Stimulated activated CD4-positive, alpha-beta T cell treated with anti-CD3 and anti-CD28 coated beads, Interleukin-1b, Interleukin-23, amount 100 ng/mL, for 48 hours (primary cell): Measurements from ENCODE around the gene CASP6.
"Not testable (repeated sequence)": the region's sequence is repeated elsewhere in the genome, so short reads cannot be mapped to it uniquely, and the experiment has no call there.

Source experiments
- DNase-seq: peaks from one replicate; pipeline ENCODE4 v3.0.0-alpha.2; 2020

Gene CASP6

DNA sequence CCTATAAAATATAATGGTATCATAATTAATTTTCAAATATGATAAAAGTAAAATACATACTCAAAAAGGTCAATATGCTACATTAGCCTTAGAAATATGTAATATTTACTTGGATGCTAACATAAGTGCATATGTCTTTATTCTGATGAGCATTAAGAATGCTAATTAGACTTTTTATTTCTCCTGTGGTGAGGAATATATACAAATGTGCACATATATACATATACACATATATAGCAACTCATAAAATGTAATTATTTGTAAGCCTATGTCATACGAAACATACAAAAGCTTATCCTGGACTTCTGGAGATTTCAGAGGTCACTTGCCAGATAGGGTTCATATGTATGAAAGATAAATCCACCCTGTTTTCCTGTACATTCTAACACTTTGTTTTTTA lies 15.5 kb upstream of the CASP6 start:
- DNase-seq = no peak

DNA sequence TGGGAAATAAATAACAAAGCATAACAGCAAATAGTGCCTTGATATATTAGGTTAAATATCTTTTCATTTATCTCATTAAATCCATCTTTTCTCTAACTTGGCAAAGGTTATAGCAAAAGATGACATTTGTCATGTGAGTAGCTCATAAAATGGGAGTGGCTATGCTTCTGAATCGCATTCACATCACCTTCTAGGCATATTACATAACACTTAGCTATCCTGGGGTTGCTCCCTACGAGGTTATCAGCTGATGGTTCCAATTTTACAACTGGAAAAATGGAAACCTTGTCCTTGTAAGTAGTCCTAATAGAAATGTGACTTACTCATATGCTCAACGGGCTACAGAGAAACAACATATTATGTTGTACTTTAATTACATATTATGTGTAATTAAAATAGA lies 10.3 kb upstream of the CASP6 start:
- no peak for DNase-seq

DNA sequence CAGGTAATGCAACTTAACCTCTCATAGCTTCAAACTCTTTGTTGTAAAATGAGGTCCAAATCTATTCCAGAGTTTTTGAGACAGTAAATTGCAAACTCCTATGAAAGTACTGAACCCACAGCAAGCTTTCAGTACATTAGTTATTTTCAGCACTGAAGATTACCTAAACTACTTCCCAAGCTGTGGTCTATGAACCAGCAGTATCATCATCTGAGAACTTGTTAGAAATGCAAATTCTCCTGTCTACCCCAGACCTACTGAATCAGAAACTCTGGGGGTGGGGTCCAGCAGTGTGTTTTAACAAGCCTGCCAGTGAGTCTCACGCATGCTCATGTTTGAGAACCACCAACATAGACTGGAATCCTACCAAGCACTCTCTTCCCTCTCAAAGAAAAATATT lies 5.7 kb upstream of the CASP6 start:
- DNase-seq = no peak

DNA sequence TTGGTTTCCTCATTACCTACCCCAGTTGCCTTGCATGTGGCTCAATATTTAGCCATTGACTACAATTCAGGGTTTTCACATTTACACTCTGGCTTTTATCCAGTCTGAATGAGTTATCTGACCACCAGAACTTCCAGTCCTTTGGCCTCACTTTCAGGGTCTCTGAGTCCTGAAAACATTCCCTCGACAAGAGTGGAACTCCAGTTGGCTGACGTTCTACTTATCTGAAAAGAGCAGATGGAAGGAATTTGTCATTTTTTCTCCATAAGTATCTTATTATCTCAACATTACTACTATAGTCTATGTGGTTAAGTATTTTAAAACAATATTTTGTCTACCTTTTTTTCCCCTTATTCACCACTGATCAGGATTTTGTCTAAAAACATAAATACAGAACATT lies 5.2 kb upstream of the CASP6 start:
- DNase-seq = no peak

DNA sequence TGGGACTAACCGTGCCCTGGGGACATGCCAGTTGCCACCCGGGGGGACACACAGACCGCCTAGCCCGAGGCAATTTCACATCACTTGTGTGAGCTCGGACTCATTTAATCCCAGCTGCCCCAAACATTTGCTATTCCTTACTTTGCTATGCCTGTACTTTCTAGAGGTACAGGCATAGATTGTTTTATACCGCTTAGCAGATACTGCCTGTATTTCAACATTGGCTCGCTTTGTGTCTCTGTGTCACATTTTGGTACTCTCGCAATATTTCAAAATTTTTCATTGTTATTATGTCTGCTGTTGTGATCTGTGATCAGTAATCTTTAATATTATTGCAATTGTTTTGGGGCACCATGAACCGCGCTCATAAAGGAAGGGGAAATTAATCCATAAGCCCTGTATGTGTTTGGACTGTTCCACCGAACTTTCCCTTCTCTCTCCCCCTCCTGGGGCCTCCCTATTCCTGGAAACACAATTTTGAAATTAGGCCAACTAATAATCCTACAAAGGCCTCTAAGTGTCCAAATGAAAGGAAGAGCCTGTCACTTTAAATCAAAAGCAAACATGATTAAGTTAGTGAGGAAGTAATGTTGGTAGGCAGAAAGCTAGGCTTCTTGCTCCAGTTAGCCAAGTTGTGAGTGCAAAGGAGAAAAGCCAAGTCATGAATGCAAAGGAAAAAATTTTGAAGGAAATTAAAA lies 568 bp upstream of the CASP6 start:
- DNase-seq = no peak

DNA sequence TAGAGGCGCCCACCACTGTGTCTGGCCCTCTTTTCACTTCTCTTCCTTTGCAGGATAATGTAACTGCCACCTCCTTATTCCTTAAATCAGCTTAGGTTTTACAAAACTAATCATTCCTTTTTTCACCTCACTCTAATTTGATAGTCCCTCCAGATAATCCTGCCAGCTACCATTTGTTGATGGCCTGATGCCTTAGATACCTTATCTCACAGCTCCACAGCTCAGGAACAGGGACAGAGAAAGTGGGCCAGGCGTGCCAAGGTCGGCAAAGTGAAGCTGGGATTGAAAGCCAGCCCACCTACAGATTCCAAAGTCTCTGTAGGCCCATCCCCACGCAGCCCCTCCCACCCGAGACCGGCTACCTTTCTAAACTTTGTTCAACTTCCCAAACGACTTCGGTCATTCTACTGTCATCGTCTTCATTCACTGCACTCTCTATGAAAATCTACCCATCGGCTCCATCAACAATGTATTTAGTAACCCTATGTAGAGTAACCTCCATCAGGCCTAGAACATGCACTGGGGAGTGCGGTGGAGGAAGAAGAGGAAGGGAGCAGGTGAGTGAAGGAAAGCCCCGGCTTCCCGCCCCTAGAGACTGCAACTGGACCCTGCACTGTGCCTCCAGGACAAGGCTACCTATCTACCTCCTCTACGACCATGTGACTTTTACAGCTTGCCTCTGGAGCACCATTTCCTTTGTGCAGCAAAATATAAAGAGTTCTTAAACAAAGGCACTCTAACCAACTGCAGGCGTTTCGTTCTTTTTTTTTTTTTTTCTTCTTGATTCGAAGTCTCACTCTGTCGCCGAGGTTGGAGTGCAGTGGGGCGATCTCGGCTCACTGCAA lies 1.5 kb downstream of the CASP6 start:
- DNase-seq = no peak

DNA sequence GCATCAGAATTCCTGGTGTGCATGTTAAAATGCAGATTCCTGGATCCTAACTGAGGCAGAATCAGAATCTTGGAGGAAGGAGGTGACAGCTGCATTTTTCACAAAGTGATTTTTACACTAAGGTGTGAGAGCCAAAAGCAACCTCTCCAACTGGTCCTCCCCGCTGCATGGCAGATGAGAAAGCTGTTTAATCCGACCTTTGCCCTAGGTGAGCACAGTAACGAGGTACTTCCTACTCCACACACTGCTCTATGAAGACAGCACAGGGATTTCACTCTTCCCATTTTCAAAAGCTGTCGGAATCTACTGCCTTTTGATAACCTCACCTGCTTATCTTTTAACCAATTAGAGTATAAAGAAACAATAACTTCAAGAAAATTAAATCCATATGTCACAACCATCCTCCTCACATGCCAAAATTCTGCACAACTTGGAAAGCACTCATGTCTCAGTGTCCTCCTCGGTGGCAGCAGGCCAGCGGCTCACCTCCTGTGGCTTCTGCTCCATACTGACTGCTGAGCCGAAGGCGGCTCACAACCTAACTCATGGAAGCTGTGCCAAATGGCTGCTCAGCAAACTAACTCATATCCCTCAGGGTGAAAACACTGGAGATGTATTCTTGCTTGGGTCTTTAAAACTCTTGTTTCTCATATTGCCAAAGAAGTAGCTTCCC lies 3.6 kb downstream of the CASP6 start:
- DNase-seq = no peak

DNA sequence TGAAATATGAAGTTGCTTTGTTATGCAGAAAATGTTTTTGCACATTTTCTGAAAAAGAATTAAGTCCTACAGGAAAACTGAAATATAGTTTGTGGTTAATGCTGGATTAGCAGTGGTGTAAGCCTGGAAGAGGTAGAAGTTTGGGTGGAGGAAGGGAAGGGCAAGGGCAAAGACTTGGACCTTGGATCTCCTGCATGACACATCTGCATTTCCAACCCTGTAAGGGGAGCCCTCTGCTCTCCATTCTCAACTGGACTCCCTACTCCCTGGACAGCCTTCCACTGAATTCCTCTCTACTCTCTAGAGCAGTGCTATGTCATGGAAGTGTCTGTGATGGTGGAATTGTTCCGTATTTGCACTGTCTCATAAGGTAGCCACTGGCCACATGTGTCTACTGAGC lies 4.6 kb downstream of the CASP6 start:
- no peak for DNase-seq

DNA sequence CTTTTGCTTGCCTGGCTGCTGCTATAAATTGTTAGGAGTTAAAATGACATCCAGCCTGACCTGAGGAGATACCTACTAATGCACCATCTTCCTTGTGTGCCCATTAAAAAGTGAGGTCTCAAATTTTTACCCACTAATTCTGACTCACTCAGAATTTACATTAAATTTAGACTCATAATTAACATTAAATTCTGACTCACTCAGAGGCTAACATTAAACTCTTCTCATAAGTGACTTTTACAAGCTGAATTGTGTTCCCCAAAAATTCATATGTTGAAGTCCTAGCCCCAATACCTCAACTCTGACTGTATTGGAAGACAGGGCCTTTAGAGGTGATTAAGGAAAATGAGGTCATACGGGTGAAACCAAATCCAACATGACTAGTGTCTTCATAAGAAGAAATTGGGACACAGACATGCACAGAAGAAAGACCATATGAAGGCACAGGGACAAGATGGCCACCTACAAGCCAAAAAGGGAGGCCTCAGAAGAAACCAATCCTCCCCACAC lies 11.8 kb downstream of the CASP6 start:
- no peak for DNase-seq

DNA sequence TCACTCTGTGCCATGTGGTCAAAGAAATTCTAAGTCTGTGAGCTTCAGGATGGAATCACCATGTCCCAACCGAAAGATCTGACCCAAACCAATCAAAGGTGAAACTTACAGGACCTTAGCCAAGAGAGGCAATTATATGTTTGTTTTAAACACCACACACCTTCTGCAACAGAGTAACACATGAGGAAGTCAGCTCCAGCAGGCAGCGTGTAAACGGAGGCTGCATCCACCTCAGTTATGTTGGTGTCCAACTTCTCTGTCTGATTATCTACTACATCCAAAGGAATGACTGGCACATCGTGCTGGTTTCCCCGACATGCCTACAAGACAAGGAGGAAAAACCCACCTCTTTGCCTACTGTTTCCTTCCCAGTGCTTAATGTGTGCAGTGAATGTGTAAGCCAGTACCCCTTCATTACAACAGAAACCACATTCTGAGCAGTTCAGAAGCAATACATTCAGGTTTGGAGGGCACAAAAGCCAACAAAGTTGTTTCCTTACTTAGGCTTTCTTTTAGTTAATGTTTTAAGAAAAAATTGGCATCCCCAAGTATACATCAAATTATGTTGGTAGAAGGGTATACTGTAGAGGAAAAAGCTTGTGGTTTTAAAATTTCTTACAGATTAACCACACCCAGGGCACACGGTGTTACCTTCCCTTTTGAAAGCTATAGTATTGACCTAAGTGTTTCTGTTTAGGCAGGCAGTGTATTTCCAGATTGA lies 12.4 kb downstream of the CASP6 start:
- DNase-seq = no peak

DNA sequence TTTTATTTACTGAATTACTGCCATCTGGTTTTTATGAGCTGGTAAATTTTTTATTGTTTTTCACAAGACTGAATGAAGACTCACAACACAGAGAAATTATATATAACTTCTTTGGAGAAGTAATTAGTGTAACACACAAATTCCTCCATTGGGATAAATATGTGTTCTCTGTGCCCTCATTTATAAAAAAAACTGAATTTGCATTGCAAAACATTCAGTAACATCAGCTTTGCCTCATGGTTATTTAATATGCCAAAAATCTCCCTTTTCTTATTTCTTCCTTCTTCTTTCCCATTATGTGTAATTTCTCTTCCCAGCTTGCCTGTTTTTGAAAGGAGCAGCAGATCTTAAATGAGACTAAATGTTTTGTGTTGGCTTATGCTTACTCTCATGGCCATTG lies 18.5 kb downstream of the CASP6 start:
- no peak for DNase-seq

DNA sequence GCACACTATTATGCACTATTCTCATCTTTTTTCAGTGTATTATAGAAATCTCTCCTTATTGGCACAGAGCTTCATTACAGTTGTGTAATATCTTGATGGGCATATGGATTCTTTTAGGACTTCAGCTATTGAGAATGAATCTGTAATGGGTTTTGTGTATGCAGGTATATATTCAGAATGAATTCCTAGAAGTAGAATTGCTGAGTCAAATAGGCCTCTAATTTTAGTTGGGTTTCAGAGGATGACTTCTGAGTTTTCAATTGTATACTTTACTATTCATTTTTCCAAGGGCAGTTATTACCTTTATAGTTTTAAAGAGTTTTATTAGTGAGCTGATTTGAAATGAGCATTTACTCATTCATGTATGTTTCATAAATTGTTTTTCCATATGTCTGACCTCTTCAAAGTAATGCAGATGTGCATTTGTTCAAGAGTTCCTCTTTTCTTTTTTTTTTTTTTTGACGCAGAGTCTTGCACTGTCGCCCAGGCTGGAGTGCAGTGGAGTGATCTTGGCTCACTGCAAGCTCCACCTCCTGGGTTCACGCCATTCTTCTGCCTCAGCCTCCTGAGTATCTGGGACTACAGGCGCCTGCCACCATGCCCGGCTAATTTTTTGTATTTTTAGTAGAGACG lies 19.5 kb downstream of the CASP6 start:
- DNase-seq = no peak

DNA sequence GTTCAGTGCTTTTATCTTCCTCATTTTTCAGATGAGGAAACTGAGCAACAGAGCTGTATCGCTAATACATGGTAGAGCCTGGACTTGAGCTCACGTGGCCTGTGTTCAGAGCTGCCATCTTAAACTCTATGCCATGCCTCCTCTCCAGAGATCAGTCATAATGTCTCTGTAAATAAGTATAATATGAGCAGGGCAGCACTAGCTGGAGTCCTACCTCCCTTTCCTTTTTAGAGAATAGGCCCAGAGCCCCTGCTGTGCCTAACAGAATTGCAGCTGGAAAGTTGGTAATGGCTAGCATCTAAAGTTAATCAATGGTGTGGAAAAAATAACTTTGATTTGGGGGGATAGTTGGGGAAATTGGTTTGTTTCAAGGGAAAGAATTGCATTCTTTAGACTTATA lies 20.4 kb downstream of the CASP6 start:
- no peak for DNase-seq

DNA sequence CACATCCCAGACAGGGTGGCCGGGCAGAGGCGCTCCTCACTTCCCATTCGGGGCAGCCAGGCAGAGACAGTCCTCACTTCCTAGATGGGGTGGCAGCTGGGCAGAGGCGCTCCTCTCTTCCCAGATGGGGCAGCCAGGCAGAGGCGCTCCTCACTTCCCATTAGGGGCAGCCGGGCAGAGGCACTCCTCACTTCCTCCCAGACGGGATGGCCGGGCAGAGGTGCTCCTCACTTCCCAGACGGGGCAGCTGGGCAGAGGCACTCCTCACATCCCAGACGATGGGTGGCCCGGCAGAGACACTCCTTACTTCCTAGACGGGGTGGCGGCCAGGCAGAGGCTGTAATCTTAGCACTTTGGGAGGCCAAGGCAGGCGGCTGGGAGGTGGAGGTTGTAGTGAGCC lies 24.3 kb downstream of the CASP6 start:
- DNase-seq = not testable (repeated sequence)

DNA sequence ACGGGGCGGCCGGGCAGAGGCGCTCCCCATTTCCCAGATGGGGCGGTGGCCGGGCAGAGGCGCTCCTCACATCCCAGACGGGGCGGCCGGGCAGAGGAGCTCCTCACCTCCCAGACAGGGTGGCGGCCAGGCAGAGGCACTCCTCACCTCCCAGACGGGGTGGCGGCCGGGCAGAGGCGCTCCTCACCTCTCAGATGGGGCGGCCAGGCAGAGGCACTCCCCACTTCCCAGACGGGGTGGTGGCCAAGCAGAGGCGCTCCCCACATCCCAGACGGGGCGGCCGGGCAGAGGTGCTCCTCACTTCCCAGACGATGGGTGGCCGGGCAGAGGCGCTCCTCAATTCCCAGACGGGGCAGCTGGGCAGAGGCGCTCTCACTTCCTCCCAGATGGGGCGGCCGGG lies 24.8 kb downstream of the CASP6 start:
- DNase-seq = not testable (repeated sequence)

DNA sequence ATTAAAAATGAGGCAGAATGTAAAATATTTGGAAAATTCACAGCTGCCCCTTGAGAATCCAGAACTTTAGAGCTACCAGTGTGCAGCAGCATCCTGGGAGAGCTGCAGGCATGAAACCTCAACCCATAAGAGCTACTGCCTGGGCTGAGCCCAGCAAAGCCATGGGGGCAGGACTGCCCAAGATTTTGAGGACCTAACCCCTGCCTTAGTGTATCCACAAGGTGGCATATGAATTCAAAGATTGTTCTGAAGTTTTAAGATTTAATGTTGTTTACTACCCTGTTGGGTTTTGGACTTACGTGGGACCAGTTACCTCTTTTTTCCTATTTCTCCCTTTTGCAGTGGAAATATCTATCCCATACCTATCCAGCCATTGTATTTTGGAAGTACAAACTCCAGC lies 26.4 kb downstream of the CASP6 start:
- no peak for DNase-seq

DNA sequence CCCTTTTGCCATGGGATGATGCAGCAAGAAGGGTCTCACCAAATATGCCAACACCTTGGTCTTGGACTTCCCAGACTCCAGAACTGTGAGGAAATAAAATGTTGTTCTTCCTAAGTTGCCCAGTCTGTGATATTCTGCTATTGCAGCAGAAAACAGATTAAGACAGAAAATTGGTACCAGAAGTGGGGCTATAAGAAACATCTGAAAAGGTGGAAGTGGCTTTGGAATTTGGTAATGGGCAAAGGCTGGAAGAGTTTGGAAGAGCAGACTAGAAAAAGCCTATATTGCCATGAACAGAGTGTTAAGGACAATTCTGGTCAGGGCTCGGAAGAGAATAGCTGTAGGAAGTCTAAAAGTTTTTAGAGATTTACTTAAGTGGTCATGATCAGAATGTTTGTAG lies 27.4 kb downstream of the CASP6 start:
- no peak for DNase-seq

DNA sequence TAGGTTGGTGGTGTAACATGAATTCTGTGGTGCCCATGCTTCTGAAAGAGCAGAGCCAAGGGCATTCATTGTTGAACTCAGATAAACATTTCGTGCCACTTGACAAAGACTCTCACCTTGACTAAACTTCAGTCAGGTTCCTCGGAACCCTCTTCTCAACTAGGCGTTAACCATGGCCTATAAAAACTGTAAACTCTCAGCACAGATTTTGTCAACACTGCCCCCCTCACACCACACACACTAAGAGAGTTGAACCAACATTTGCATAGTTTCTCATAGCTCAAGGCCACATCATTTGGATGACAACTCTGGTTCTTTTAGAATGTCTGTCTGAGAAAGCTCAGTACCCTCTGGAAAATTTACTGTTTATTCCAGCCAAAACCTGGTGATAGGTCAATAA lies 28.1 kb downstream of the CASP6 start:
- no peak for DNase-seq

DNA sequence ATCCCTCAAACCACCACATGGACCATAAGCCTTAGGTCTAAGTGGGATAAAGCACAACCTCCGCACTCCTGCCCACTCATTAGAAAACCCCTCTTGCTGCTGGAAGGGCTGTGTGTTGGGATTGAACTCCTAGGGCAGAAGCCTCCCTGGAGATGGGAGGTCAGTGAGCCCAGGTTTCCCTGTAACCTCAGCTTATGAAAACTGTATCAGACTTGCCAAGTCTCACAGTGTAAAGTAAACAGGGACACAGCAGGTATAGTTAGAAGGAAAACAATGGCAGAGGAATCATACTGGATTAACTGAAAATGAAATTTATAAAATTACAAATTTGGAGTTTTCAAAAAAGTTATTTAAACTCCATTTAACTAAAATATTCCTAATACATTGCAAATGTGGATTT lies 29.9 kb downstream of the CASP6 start:
- DNase-seq = no peak

DNA sequence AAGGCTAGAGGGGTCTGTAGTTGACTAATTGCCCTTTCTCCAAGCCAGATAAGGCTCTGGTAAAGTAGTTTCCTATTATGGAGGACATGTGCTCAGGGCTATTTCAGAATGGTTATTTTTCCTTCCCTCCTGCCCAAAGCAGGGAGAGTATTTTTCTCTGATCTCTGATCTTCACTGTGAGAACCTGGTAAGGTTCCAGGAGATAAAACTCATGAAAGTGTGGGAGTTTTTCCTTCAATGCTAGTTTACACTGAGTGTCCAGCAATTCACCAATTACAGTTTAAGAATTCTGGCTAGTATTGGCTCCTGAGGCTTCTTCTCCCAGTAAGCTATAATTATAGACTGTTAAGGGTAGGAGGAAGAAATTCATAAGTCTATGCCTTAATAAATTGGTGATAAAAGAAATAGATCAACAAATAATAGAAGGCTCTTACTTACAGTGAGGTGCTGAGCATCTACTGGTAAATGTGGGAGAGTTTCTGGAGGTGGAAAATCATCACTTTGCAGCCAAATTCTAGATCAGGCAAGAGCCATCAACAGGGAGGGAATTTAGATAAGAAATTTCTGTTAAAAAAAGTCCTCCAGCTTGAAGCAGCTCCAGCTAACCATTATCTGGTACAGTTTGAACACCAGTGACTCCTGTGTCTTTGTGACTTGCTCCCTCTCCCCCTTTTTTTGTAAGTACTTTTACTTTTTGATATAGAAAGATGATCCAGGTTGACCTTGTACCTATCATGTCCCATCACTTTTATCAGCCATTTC lies 30.9 kb downstream of the CASP6 start:
- DNase-seq = no peak

DNA sequence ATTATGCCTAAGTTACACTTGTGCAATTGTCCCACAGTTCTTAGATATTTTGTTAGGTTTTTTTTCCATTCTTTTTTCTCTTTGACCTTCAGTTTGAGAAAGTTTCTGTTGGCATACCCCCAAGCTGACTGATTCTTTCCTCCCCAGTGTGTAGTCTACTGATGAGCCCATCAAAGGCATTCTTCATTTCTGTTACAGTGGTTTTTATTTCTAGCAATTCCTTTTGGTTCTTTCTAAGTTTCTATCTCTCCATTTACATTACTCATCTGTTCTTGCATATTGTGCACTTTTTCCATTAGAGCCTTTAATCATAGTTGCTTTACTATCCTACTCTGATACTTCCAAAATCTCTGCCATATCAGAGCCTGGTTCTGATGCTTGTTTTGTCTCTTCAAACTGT lies 31.9 kb downstream of the CASP6 start:
- no peak for DNase-seq
